Memory B cell (primary cell): ENCODE data around the gene ZNF430.
"Not testable (repeated sequence)": the region's sequence is repeated elsewhere in the genome, so short reads cannot be mapped to it uniquely, and the experiment has no call there.

Experiments
- ATAC-seq: fragments of 150-1000 bp; cut with Tn5 transposase; 2 replicates; pipeline ENCODE4 v1.10.0; 2021; ENCODE audit warnings: low read depth, mild to moderate bottlenecking, moderate library complexity
- DNase-seq, 2 donors: peaks; one replicate each; pipeline ENCODE4 v3.0.0; 2022; ENCODE audit warnings: low spot score in 2 of 2
- H3K27ac Mint-ChIP-seq: one replicate; pipeline ENCODE4 v1.8.0; 2022; ENCODE audit warnings: mild to moderate bottlenecking, moderate library complexity, mixed read lengths
- H3K27me3 Mint-ChIP-seq: one replicate; pipeline ENCODE4 v1.8.0; 2022; ENCODE audit warnings: mixed read lengths
- H3K36me3 Mint-ChIP-seq: one replicate; pipeline ENCODE4 v1.8.0; 2022; ENCODE audit warnings: mild to moderate bottlenecking, mixed read lengths
- H3K4me1 Mint-ChIP-seq: one replicate; pipeline ENCODE4 v1.8.0; 2022; ENCODE audit warnings: mixed read lengths
- H3K4me3 Mint-ChIP-seq: one replicate; pipeline ENCODE4 v1.8.0; 2022; ENCODE audit warnings: mild to moderate bottlenecking, moderate library complexity, mixed read lengths
- H3K9me3 Mint-ChIP-seq: one replicate; pipeline ENCODE4 v1.8.0; 2022; ENCODE audit warnings: mixed read lengths

The ZNF430 gene

GRCh38 chr19:21020298-21021227 lies at the start of gene ZNF430:
ZNF430 (plus strand) TSS chr19:21020657; CDS start chr19:21020801, 144 bp downstream.
- H3K27ac Mint-ChIP-seq, result peak within 1 kb of the TSS; percentile 98
- DNase-seq (peak; percentile 87 to 95), ATAC-seq (peak; percentile 95)
- no peaks in the 10 kb centered on the region for H3K27me3 Mint-ChIP-seq
- no peaks in the 10 kb centered on the region for H3K9me3 Mint-ChIP-seq
- H3K4me3 Mint-ChIP-seq, result peak within 1 kb of the TSS; percentile 98
- H3K4me1 Mint-ChIP-seq, result peaks cover 19% of the 10 kb centered on the region
- peaks cover 16% of the 10 kb centered on the region for H3K36me3 Mint-ChIP-seq

GRCh38 chr19:20992788-20993187 lies 27.7 kb upstream of the ZNF430 start:
- H3K36me3 Mint-ChIP-seq, H3K4me1 Mint-ChIP-seq, ATAC-seq, DNase-seq, H3K4me3 Mint-ChIP-seq, H3K27ac Mint-ChIP-seq, H3K27me3 Mint-ChIP-seq: not testable (repeated sequence)
- H3K9me3 Mint-ChIP-seq, result peaks cover 11% of the 10 kb centered on the region

GRCh38 chr19:20999731-21000352 lies 20.6 kb upstream of the ZNF430 start:
- ATAC-seq (peak; percentile 100), DNase-seq (peak; percentile 74 to 90)
- no peaks in the 10 kb centered on the region for H3K4me1 Mint-ChIP-seq
- no peaks in the 10 kb centered on the region for H3K27me3 Mint-ChIP-seq
- H3K36me3 Mint-ChIP-seq, result no peaks in the 10 kb centered on the region
- no peak overlapping the region for H3K27ac Mint-ChIP-seq
- H3K9me3 Mint-ChIP-seq, result no peaks in the 10 kb centered on the region
- H3K4me3 Mint-ChIP-seq, result peak overlapping the region; percentile 90

- not testable (repeated sequence) for ATAC-seq, H3K27me3 Mint-ChIP-seq, H3K9me3 Mint-ChIP-seq
- DNase-seq, result peak in 1 of 2 donors; percentile 13
- Mint-ChIP-seq H3K4me1 (peaks cover 22% of the 10 kb centered on the region), H3K4me3 (peak overlapping the region; percentile 98), H3K36me3 (peaks cover 21% of the 10 kb centered on the region), H3K27ac (peak overlapping the region; percentile 98)
Measured at GRCh38 chr19:21021238-21021637, 781 bp downstream of the ZNF430 start.

- ATAC-seq (no peak), DNase-seq (no peak)
- Mint-ChIP-seq H3K27me3 (no peaks in the 10 kb centered on the region), H3K4me3 (no peak overlapping the region), H3K36me3 (peaks cover 33% of the 10 kb centered on the region), H3K4me1 (peaks cover 30% of the 10 kb centered on the region), H3K9me3 (no peaks in the 10 kb centered on the region), H3K27ac (peak overlapping the region; percentile 81)
Measured at GRCh38 chr19:21022996-21023395, 2.5 kb downstream of the ZNF430 start.

- no peak for DNase-seq
- H3K36me3 Mint-ChIP-seq, result peaks cover 37% of the 10 kb centered on the region
- no peak for ATAC-seq
- H3K4me1 Mint-ChIP-seq, result peaks cover 35% of the 10 kb centered on the region
- H3K9me3 Mint-ChIP-seq, result no peaks in the 10 kb centered on the region
- H3K27me3 Mint-ChIP-seq, result no peaks in the 10 kb centered on the region
- no peak overlapping the region for H3K27ac Mint-ChIP-seq
- no peak overlapping the region for H3K4me3 Mint-ChIP-seq
Measured at GRCh38 chr19:21023901-21024300, 3.4 kb downstream of the ZNF430 start.

GRCh38 chr19:21028969-21029268 lies 8.5 kb downstream of the ZNF430 start:
- ATAC-seq, result no peak
- peaks cover 39% of the 10 kb centered on the region for H3K36me3 Mint-ChIP-seq

GRCh38 chr19:21045028-21045427 lies 24.6 kb downstream of the ZNF430 start:
- peaks cover 63% of the 10 kb centered on the region for H3K36me3 Mint-ChIP-seq

More at GRCh38 chr19:21028969-21029268, 8.5 kb downstream of the ZNF430 start:
- Mint-ChIP-seq H3K27ac (peak overlapping the region; percentile 75), H3K27me3 (no peaks in the 10 kb centered on the region), H3K9me3 (no peaks in the 10 kb centered on the region), H3K4me3 (no peak overlapping the region), H3K4me1 (peaks cover 20% of the 10 kb centered on the region)
- DNase-seq, result no peak

GRCh38 chr19:21046489-21046888 lies 26.0 kb downstream of the ZNF430 start:
- Mint-ChIP-seq H3K27ac (no peak overlapping the region), H3K9me3 (peaks cover 24% of the 10 kb centered on the region), H3K4me1 (peaks cover 5% of the 10 kb centered on the region), H3K27me3 (no peaks in the 10 kb centered on the region), H3K36me3 (peaks cover 61% of the 10 kb centered on the region), H3K4me3 (no peak overlapping the region)
- DNase-seq, result no peak
- no peak for ATAC-seq

More at GRCh38 chr19:21045028-21045427, 24.6 kb downstream of the ZNF430 start:
- DNase-seq (no peak), ATAC-seq (no peak)
- Mint-ChIP-seq H3K4me3 (no peak overlapping the region), H3K27me3 (no peaks in the 10 kb centered on the region), H3K9me3 (peaks cover 23% of the 10 kb centered on the region), H3K4me1 (peaks cover 5% of the 10 kb centered on the region), H3K27ac (no peak overlapping the region)

GRCh38 chr19:21047716-21048115 lies 27.3 kb downstream of the ZNF430 start:
- H3K4me1 Mint-ChIP-seq, result peaks cover 5% of the 10 kb centered on the region
- H3K36me3 Mint-ChIP-seq, result peaks cover 62% of the 10 kb centered on the region
- no peak overlapping the region for H3K4me3 Mint-ChIP-seq
- DNase-seq (no peak), ATAC-seq (peak; percentile 49)
- no peaks in the 10 kb centered on the region for H3K27me3 Mint-ChIP-seq
- no peak overlapping the region for H3K27ac Mint-ChIP-seq
- H3K9me3 Mint-ChIP-seq, result peaks cover 27% of the 10 kb centered on the region

GRCh38 chr19:21052902-21053301 lies 32.4 kb downstream of the ZNF430 start:
- H3K27ac Mint-ChIP-seq, result no peak overlapping the region
- no peak for ATAC-seq
- H3K4me3 Mint-ChIP-seq, result no peak overlapping the region
- H3K4me1 Mint-ChIP-seq, result no peaks in the 10 kb centered on the region
- no peaks in the 10 kb centered on the region for H3K27me3 Mint-ChIP-seq
- peaks cover 51% of the 10 kb centered on the region for H3K36me3 Mint-ChIP-seq
- H3K9me3 Mint-ChIP-seq, result peaks cover 12% of the 10 kb centered on the region
- DNase-seq, result no peak

- Mint-ChIP-seq H3K36me3 (peaks cover 15% of the 10 kb centered on the region), H3K27ac (no peak overlapping the region)
Measured at GRCh38 chr19:21065336-21065735, 44.9 kb downstream of the ZNF430 start.

GRCh38 chr19:21082011-21082975 lies 61.8 kb downstream of the ZNF430 start, which contains the start of gene ZNF714:
ZNF714 (plus strand) TSS chr19:21082203; CDS start chr19:21098269, 16,066 bp downstream.
- Mint-ChIP-seq H3K4me3 (peak within 1 kb of the TSS; percentile 100), H3K4me1 (no peaks in the 10 kb centered on the region), H3K27me3 (no peaks in the 10 kb centered on the region), H3K27ac (peak within 1 kb of the TSS; percentile 90), H3K9me3 (no peaks in the 10 kb centered on the region), H3K36me3 (peaks cover 4% of the 10 kb centered on the region)
- DNase-seq (peak; percentile 67 to 78), ATAC-seq (peak; percentile 99)

More at GRCh38 chr19:21065336-21065735, 44.9 kb downstream of the ZNF430 start:
- ATAC-seq, result no peak
- no peaks in the 10 kb centered on the region for H3K4me1 Mint-ChIP-seq
- peaks cover 2% of the 10 kb centered on the region for H3K9me3 Mint-ChIP-seq
- no peak for DNase-seq
- no peak overlapping the region for H3K4me3 Mint-ChIP-seq
- no peaks in the 10 kb centered on the region for H3K27me3 Mint-ChIP-seq
